GM23338 (cell line): ENCODE results near the gene BRD2. TPM values are rescaled to one million over a fixed set of nuclear protein-coding genes. Genes with fewer than 3 reads are reported as not detected.

ENCODE experiments used
- ATAC-seq: fragments of 200-7000 bp; cut with Tn5 transposase; 3 replicates; pipeline ENCODE4 v1.9.1; 2020
- DNase-seq: peaks from one replicate; pipeline ENCODE4 v3.0.0-alpha.2; 2015; ENCODE audit warnings: low spot score
- H2AFZ ChIP-seq: fragments of 200-600 bp; sonication (generic); 2 replicates; pipeline ENCODE4 v1.8.0; 2016; ENCODE audit warnings: antibody characterized with exemption, mild to moderate bottlenecking, moderate library complexity
- H3F3A ChIP-seq: fragments of 200-600 bp; sonication (generic); replicated peaks from 2 replicates; pipeline ENCODE4 v1.8.0; 2017; ENCODE audit warnings: antibody characterized with exemption, mixed run types, low read depth
- H3K27ac ChIP-seq: fragments of 200-600 bp; sonication (generic); 2 replicates; pipeline ENCODE4 v1.6.1; 2016; ENCODE audit warnings: low read depth
- H3K27me3 ChIP-seq: fragments of 200-600 bp; sonication (generic); 2 replicates; pipeline ENCODE4 v1.8.0; 2016; ENCODE audit warnings: mild to moderate bottlenecking, mixed run types, moderate library complexity; ENCODE audit not compliant: insufficient read depth
- H3K36me3 ChIP-seq: fragments of 200-600 bp; sonication (generic); 2 replicates; pipeline ENCODE4 v1.8.0; 2016; ENCODE audit warnings: mild to moderate bottlenecking; ENCODE audit not compliant: insufficient read depth
- H3K4me1 ChIP-seq: fragments of 200-600 bp; sonication (generic); 2 replicates; pipeline ENCODE4 v1.8.0; 2016; ENCODE audit warnings: mild to moderate bottlenecking, moderate library complexity; ENCODE audit not compliant: insufficient read depth
- H3K4me2 ChIP-seq: fragments of 200-600 bp; sonication (generic); 2 replicates; pipeline ENCODE4 v1.7.1; 2017; ENCODE audit warnings: mixed run types
- H3K4me3 ChIP-seq: fragments of 200-600 bp; sonication (generic); 2 replicates; pipeline ENCODE4 v1.6.1; 2016; ENCODE audit warnings: mixed run types
- H3K79me2 ChIP-seq: fragments of 200-600 bp; sonication (generic); replicated peaks from 2 replicates; pipeline ENCODE4 v1.8.0; 2017; ENCODE audit warnings: mild to moderate bottlenecking; ENCODE audit not compliant: insufficient read depth
- H3K9me2 ChIP-seq: fragments of 200-600 bp; sonication (generic); 2 replicates; pipeline ENCODE4 v1.8.0; 2017; ENCODE audit not compliant: insufficient read depth
- H4K20me1 ChIP-seq: fragments of 200-600 bp; sonication (generic); replicated peaks from 2 replicates; pipeline ENCODE4 v1.8.0; 2017; ENCODE audit warnings: mild to moderate bottlenecking; ENCODE audit not compliant: insufficient read depth
- H3K27ac Mint-ChIP-seq: 2 replicates; pipeline ENCODE4 v1.8.0; 2020; ENCODE audit warnings: inconsistent platforms, mild to moderate bottlenecking, moderate library complexity, mixed read lengths
- H3K27me3 Mint-ChIP-seq: 3 replicates; pipeline ENCODE4 v1.8.0; 2022; ENCODE audit warnings: low read depth, mild to moderate bottlenecking, moderate library complexity, mixed read lengths, inconsistent platforms; ENCODE audit not compliant: insufficient read depth, poor library complexity
- H3K36me3 Mint-ChIP-seq: 3 replicates; pipeline ENCODE4 v1.8.0; 2021; ENCODE audit warnings: low read depth, mild to moderate bottlenecking, inconsistent platforms, moderate library complexity, mixed read lengths
- H3K4me1 Mint-ChIP-seq: 3 replicates; pipeline ENCODE4 v1.8.0; 2020; ENCODE audit warnings: mild to moderate bottlenecking, inconsistent platforms, mixed read lengths
- H3K4me3 Mint-ChIP-seq: 3 replicates; pipeline ENCODE4 v1.8.0; 2021; ENCODE audit warnings: moderate library complexity, mild to moderate bottlenecking, inconsistent platforms, mixed read lengths
- H3K9me3 Mint-ChIP-seq: 3 replicates; pipeline ENCODE4 v1.8.0; 2020; ENCODE audit warnings: moderate library complexity, mild to moderate bottlenecking, inconsistent platforms, mixed read lengths
- CREB1 ChIP-seq: fragments of 250-450 bp; sonication (Bioruptor Pico); IDR thresholded peaks from 2 replicates; pipeline ENCODE4 v1.5.0; 2020; ENCODE audit warnings: low read depth, mild to moderate bottlenecking, moderate library complexity
- ETS1 ChIP-seq: IDR thresholded peaks from 2 replicates; pipeline ENCODE4 v1.6.1; 2016; ENCODE audit warnings: antibody characterized with exemption
- EZH2phosphoT487 ChIP-seq: fragments of 200-600 bp; sonication (generic); IDR thresholded peaks from one replicate; pipeline ENCODE4 v1.8.1; 2018; ENCODE audit warnings: antibody characterized with exemption; ENCODE audit not compliant: unreplicated experiment
- POLR2AphosphoS5 ChIP-seq: IDR thresholded peaks from 2 replicates; pipeline ENCODE4 v1.6.1; 2016; ENCODE audit warnings: antibody characterized with exemption, low read depth
- STAT1 ChIP-seq: IDR thresholded peaks from one replicate; pipeline ENCODE4 v1.6.1; 2016; ENCODE audit warnings: antibody characterized with exemption; ENCODE audit not compliant: unreplicated experiment
- ZNF331 ChIP-seq: fragments of 250-450 bp; sonication (Bioruptor Pico); IDR thresholded peaks from 2 replicates; pipeline ENCODE4 v1.5.0; 2020; ENCODE audit warnings: low read depth, mild to moderate bottlenecking, moderate library complexity
- ZNF462 ChIP-seq: fragments of 250-450 bp; sonication (Bioruptor Pico); IDR thresholded peaks from 2 replicates; pipeline ENCODE4 v1.5.0; 2020; ENCODE audit warnings: mild to moderate bottlenecking, moderate library complexity
- polyA plus RNA-seq: library from polyadenylated mRNA; unstranded; fragments of >200 nt; fragmentation: Nextera tagmentation; extraction: Ambion mirVana; gene quantifications from 2 replicates; pipeline ENCODE4 v1.2.1, GENCODE V29; 2016
- total RNA-seq: library from RNA; depleted of rRNA; stranded (reverse); fragments of >200 nt; shearing (Covaris generic); gene quantifications from 2 replicates; pipeline ENCODE4 v1.2.3, GENCODE V29; 2014

Gene BRD2
- total and polyA plus RNA-seq, 2 experiments from 2014 or later, result 84.9 to 169 TPM

DNA sequence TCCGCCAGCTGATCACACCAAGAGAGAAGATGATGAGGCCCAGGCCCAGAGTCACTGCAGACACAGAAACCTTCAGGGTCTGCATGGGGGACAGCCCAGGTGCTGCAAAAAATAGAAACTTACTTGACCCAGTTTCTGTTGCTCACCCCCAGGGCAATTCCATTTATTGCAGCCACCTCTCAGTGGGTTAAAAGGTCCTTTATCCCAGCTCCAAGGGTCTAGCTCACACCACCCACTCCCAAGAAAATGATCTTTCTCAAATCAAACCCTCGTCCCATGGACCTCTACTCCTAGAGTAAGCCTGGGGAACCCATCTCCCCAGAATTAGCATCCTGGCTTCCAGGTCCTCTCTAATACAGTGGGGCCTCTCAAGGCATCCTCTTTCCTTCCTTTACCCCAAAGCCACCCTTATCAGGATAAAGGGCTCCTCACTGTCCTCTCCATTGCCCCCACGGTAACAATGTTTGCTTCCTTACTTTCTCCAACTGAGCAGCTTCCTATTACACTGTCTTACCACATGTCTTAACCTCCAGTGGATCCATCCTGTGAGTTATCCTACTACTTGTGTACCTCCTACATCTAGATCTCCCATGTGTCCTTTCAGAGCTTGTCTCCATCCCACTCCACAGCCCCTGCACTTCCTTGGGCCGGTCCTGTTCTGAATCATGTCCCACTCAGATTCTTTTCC is 32.7 kb upstream of the BRD2 start:
- no peaks in the 10 kb centered on the region for H3K36me3 Mint-ChIP-seq
- peaks cover 5% of the 10 kb centered on the region for H3K4me1 Mint-ChIP-seq
- Histone ChIP-seq H3K9me2 (no peaks in the 10 kb centered on the region), H3K4me3 (no peak overlapping the region), H4K20me1 (no peaks in the 10 kb centered on the region), H3K36me3 (no peaks in the 10 kb centered on the region), H3K27me3 (no peaks in the 10 kb centered on the region), H3K4me1 (no peaks in the 10 kb centered on the region), H3F3A (no peaks in the 10 kb centered on the region), H3K27ac (no peak overlapping the region), H3K4me2 (no peak overlapping the region), H3K79me2 (no peaks in the 10 kb centered on the region), H2AFZ (no peak overlapping the region)
- DNase-seq (no peak), ATAC-seq (no peak)
- no peak overlapping the region for H3K27ac Mint-ChIP-seq
- H3K9me3 Mint-ChIP-seq, result no peaks in the 10 kb centered on the region
- peaks cover 4% of the 10 kb centered on the region for H3K27me3 Mint-ChIP-seq
- TF ChIP-seq POLR2AphosphoS5, result no peak
- TF ChIP-seq ZNF331 (CRISPR knock-in tag), result no peak
- no peak for TF ChIP-seq CREB1 (CRISPR knock-in tag)
- TF ChIP-seq ETS1, result no peak
- no peak overlapping the region for H3K4me3 Mint-ChIP-seq

DNA sequence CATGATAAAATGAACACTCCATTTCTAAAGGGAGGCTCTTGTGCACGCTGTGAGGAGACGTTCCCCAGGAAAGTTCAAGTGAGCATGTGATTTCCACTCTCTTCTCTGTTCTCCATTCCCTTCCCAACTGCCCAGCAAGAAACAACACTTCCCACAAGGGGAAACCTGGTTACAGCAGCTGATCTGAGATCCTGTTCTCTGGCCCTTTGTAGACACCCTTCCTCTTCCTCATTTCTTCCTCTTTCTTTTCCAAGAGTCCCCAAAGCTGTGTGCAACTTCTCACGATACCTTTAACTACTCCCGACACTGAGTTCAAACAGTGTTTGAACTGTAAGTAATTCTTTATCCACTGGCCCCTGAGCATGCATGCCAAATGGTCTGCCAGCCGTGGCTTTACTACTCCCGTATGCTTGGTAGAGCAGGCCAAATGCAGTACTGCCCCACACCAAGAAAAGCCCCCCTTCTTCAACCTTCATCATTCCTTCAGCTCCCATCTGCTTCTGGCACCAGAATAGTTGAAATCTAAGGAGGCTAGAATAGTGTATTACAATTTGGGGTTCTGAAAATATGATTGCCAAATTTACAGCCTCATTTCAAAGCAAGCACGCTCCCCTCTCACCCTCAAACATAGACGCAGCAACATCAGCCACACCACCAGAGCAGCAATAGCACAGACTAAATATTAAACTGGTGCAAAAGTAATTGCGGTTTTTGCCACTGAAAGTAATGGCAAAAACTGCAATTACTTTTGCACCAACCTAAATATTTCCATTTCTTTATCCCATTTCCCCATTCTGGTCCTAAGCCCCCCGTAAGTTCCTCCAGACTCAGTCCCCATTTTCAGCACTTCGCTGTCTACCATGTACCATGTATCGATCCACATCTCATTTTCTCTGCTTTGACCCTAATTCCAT is 31.9 kb upstream of the BRD2 start:
- H3K79me2 ChIP-seq, result no peaks in the 10 kb centered on the region
- H4K20me1 ChIP-seq, result no peaks in the 10 kb centered on the region
- 0 out of 2 replicates have a peak, but pooled peaks cover 4% of the 10 kb centered on the region for H3K4me1 ChIP-seq
- Mint-ChIP-seq H3K27me3 (peaks cover 4% of the 10 kb centered on the region), H3K4me1 (peaks cover 13% of the 10 kb centered on the region), H3K4me3 (no peak overlapping the region; the same call in 2 of the 3 replicates), H3K27ac (no peak overlapping the region), H3K36me3 (no peaks in the 10 kb centered on the region), H3K9me3 (no peaks in the 10 kb centered on the region)
- TF ChIP-seq CREB1 (CRISPR knock-in tag) (no peak), STAT1 (no peak), EZH2phosphoT487 (no peak), ZNF462 (CRISPR knock-in tag) (no peak), ETS1 (no peak)
- no peak overlapping the region for H3K27ac ChIP-seq
- no peaks in the 10 kb centered on the region for H3K36me3 ChIP-seq
- ATAC-seq, result no peak
- no peak for DNase-seq
- no peaks in the 10 kb centered on the region for H3F3A ChIP-seq
- no peaks in the 10 kb centered on the region for H3K27me3 ChIP-seq
- no peak overlapping the region for H2AFZ ChIP-seq
- H3K4me3 ChIP-seq, result no peak overlapping the region
- no peak overlapping the region for H3K4me2 ChIP-seq
- H3K9me2 ChIP-seq, result no peaks in the 10 kb centered on the region
